ENCODE data around the gene STX10. TPM values are rescaled to one million over a fixed set of nuclear protein-coding genes. Genes with fewer than 3 reads are reported as not detected.

Gene STX10
- total and polyA plus RNA-seq, 2 of the 4 experiments (the other 2 are of a cell fraction) = 64.9 to 82.0 TPM

- Histone ChIP-seq H3K79me1 (ENCODE audit: low read depth in 1 of 2, low read length in 2 of 2) (peaks cover 0 to 17% of the 10 kb centered on the region in 2 experiments; a peak in 1 of 4 replicates), H3K18ac (ENCODE audit: low read depth, low read length) (no peak overlapping the region), H2AK9ac (replicated peaks; ENCODE audit: low read depth, low read length, poor library complexity) (no peak overlapping the region), H2BK15ac (ENCODE audit: low read depth, low read length) (no peak overlapping the region), H3K4ac (ENCODE audit: low read depth, low read length) (no peak overlapping the region), H3K9ac (ENCODE audit: low read depth, low read length) (no peak overlapping the region), H3K4me3 (ENCODE audit: insufficient read depth, low read depth, low read length) (no peak overlapping the region), H2BK20ac (ENCODE audit: low read depth, low read length) (no peak overlapping the region), H3K36me3 (ENCODE audit: control insufficient read depth, insufficient read depth, low read length) (peaks cover 10% of the 10 kb centered on the region; the same call in 1 of the 2 replicates), H3K9me3 (ENCODE audit: control insufficient read depth, insufficient read depth, low read length) (no peaks in the 10 kb centered on the region), H4K5ac (ENCODE audit: low read depth, low read length) (no peak overlapping the region), H3K27ac (ENCODE audit: insufficient read depth, low read length) (no peak overlapping the region), H2AK5ac (ENCODE audit: low read depth, low read length) (no peak overlapping the region), H3K27me3 (ENCODE audit: control insufficient read depth, insufficient read depth, low read length) (no peaks in the 10 kb centered on the region), H4K8ac (ENCODE audit: low read depth in 2 of 2, low read length in 2 of 2) (no peak overlapping the region), H3K56ac (ENCODE audit: extremely low read depth, insufficient read depth, low read length) (no peak overlapping the region), H2BK5ac (ENCODE audit: low read depth, low read length, poor library complexity, severe bottlenecking) (no peak overlapping the region), H3K4me1 (ENCODE audit: control insufficient read depth, insufficient read depth, low read length) (peaks cover 12% of the 10 kb centered on the region), H3K9me1 (ENCODE audit: insufficient read depth, low read length) (0 out of 2 replicates have a peak, but pooled peaks cover 4% of the 10 kb centered on the region), H2BK120ac (ENCODE audit: low read depth, low read length) (no peak overlapping the region), H4K91ac (ENCODE audit: insufficient read depth, low read depth, low read length) (no peak overlapping the region), H4K20me1 (ENCODE audit: insufficient read depth, low read length) (no peaks in the 10 kb centered on the region; the same call in 1 of the 2 replicates), H3K14ac (replicated peaks; ENCODE audit: low read depth, low read length) (no peak overlapping the region), H2AFZ (replicated peaks; ENCODE audit: low read length, poor library complexity) (no peak overlapping the region), H3K23ac (ENCODE audit: low read depth, low read length) (no peak overlapping the region), H3K4me2 (ENCODE audit: low read depth, low read length) (no peak overlapping the region)
- dilution Hi-C loops (cut with HindIII; ENCODE audit: low sequenced_read_pairs, unreplicated experiment) (no loop called here), in situ Hi-C loops (cut with MboI; ENCODE audit: low sequenced_read_pairs) (no loop called here), intact Hi-C loops (cut with micrococcal nuclease) (no loop called here)
- POLR2A ChIA-PET (ENCODE audit: unreplicated experiment) = interaction anchor here (0.6 kb wide), 1 partner anchor 97 kb away, joined by 7 read pairs; no protein-coding TSS in a partner anchor
- BruUV-seq (replicated peaks) = no TSS peak
- CTCF ChIA-PET = interaction anchor here (0.6 kb wide), 1 partner anchor 212 kb away, joined by 4 read pairs; no protein-coding TSS in a partner anchor
- DNase-seq (no peak), ATAC-seq (ENCODE audit: low read depth) (no peak)
- WGBS, 2 experiments (ENCODE audit: extremely low coverage in 2 of 2, insufficient read length in 1 of 2) = no CpG with 5 or more reads among the region's 18 CpGs
- TF ChIP-seq MAFK (IDR thresholded peaks at IDR 0.05; ENCODE audit: low read depth, low read length) = no peak
- TF ChIP-seq POLR2A (IDR thresholded peaks at IDR 0.05; ENCODE audit: low read depth, low read length) = no peak
- no peak for TF ChIP-seq USF2 (IDR thresholded peaks at IDR 0.05; ENCODE audit: low read depth, low read length)
- TF ChIP-seq CHD1 (IDR thresholded peaks at IDR 0.05; ENCODE audit: low read depth, low read length) = no peak
- no peak for TF ChIP-seq CEBPB (IDR thresholded peaks at IDR 0.05; ENCODE audit: low read depth, low read length)
- no peak for TF ChIP-seq MAZ (IDR thresholded peaks at IDR 0.05; ENCODE audit: borderline replicate concordance, low read depth, low read length)
- TF ChIP-seq RFX5 (IDR thresholded peaks at IDR 0.05; ENCODE audit: low read depth, low read length) = no peak
- TF ChIP-seq RAD21 (IDR thresholded peaks at IDR 0.05; ENCODE audit: low read length) = peak; percentile 36; the same call in 1 of the 2 replicates
- TF ChIP-seq CTCF (conservative IDR thresholded peaks at IDR 0.05; ENCODE audit: low read depth, low read length) = peak; percentile 35
- no peak for TF ChIP-seq RCOR1 (IDR thresholded peaks at IDR 0.05; ENCODE audit: insufficient replicate concordance, low read length)
- no peak for TF ChIP-seq MXI1 (IDR thresholded peaks at IDR 0.05; ENCODE audit: borderline replicate concordance, low read depth, low read length)
- TF ChIP-seq, protein P1, sequence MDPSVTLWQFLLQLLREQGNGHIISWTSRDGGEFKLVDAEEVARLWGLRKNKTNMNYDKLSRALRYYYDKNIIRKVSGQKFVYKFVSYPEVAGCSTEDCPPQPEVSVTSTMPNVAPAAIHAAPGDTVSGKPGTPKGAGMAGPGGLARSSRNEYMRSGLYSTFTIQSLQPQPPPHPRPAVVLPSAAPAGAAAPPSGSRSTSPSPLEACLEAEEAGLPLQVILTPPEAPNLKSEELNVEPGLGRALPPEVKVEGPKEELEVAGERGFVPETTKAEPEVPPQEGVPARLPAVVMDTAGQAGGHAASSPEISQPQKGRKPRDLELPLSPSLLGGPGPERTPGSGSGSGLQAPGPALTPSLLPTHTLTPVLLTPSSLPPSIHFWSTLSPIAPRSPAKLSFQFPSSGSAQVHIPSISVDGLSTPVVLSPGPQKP (IDR thresholded peaks at IDR 0.05; ENCODE audit: borderline replicate concordance, low read depth, low read length) = no peak
- TF ChIP-seq NFE2L2 (IDR thresholded peaks at IDR 0.05; ENCODE audit: low read depth, low read length) = no peak
- TF ChIP-seq SMC3 (IDR thresholded peaks at IDR 0.05; ENCODE audit: low read depth, low read length) = 0 out of 2 replicates have a peak, but pooled peaks have one; percentile 3
- TF ChIP-seq BHLHE40 (IDR thresholded peaks at IDR 0.05; ENCODE audit: low read depth, low read length) = no peak
Observed at GRCh38 chr19:13100841-13101589, 49.2 kb downstream of the STX10 start.

Measured in IMR-90 (cell line).